VCaP (cell line): ENCODE results near the gene PRR16.

Experiments used
- H3K27ac ChIP-seq: fragments of 450-650 bp; 2 replicates; pipeline ENCODE4 v1.5.1; 2017
- CTCF ChIP-seq: fragments of 450-650 bp; conservative IDR thresholded peaks from 2 replicates; pipeline ENCODE4 v1.5.1; 2017; ENCODE audit warnings: mild to moderate bottlenecking, moderate library complexity

PRR16 gene

GRCh38 chr5:120582635-120583034, 118.5 kb downstream of the PRR16 start:
- TF ChIP-seq CTCF, result no peak

GRCh38 chr5:120586646-120587045, 122.5 kb downstream of the PRR16 start:
- TF ChIP-seq CTCF, result no peak
- no peak overlapping the region for H3K27ac ChIP-seq

More at GRCh38 chr5:120582635-120583034, 118.5 kb downstream of the PRR16 start:
- H3K27ac ChIP-seq, result no peak overlapping the region

- TF ChIP-seq CTCF, result no peak
- no peak overlapping the region for H3K27ac ChIP-seq
These were observed 127.8 kb downstream of the PRR16 start for GRCh38 chr5:120591911-120592310.

- H3K27ac ChIP-seq, result no peak overlapping the region
- TF ChIP-seq CTCF, result no peak
These were observed 135.5 kb downstream of the PRR16 start for GRCh38 chr5:120599576-120599975.

GRCh38 chr5:120600639-120601038, 136.5 kb downstream of the PRR16 start:
- H3K27ac ChIP-seq, result no peak overlapping the region
- no peak for TF ChIP-seq CTCF

- H3K27ac ChIP-seq, result no peak overlapping the region
- no peak for TF ChIP-seq CTCF
These were observed 137.9 kb downstream of the PRR16 start for GRCh38 chr5:120602033-120602432.

GRCh38 chr5:120604884-120605283, 140.8 kb downstream of the PRR16 start:
- no peak for TF ChIP-seq CTCF
- H3K27ac ChIP-seq, result no peak overlapping the region
